Measurements from ENCODE around the gene RNF183. TPM values are rescaled to one million over a fixed set of nuclear protein-coding genes. Genes with fewer than 3 reads are reported as not detected.

Gene RNF183
- total RNA-seq, 1 donor = not detected

- Histone ChIP-seq H2AFZ (ENCODE audit: low read length) (no peak overlapping the region), H3K4me3 (ENCODE audit: insufficient read depth, low read length) (no peak overlapping the region), H3K36me3 (ENCODE audit: insufficient read depth, low read length) (peaks cover 36% of the 10 kb centered on the region), H3K4me2 (ENCODE audit: insufficient read depth, low read length) (no peak overlapping the region), H3K4me1 (ENCODE audit: insufficient read depth, low read length) (no peaks in the 10 kb centered on the region), H4K20me1 (ENCODE audit: insufficient read depth, low read length) (peaks cover 2% of the 10 kb centered on the region), H3K27ac (ENCODE audit: low read depth, low read length) (no peak overlapping the region), H3K9me3 (ENCODE audit: low read depth, low read length) (no peaks in the 10 kb centered on the region), H3K79me2 (ENCODE audit: insufficient read depth, low read length) (no peaks in the 10 kb centered on the region), H3K27me3 (ENCODE audit: insufficient read depth, low read length) (no peaks in the 10 kb centered on the region)
- no peak for TF ChIP-seq CTCF (IDR thresholded peaks at IDR 0.05; ENCODE audit: extremely low read depth, low read depth, low read length)
- no peak for DNase-seq (ENCODE audit: insufficient read length, low spot score, missing footprints)
These were observed 44.9 kb downstream of the RNF183 start for GRCh38 chr9:113258282-113258681.

- H3K9me3 ChIP-seq (ENCODE audit: low read depth, low read length) = no peaks in the 10 kb centered on the region
- H3K36me3 ChIP-seq (ENCODE audit: insufficient read depth, low read length) = peaks cover 35% of the 10 kb centered on the region
- H3K27me3 ChIP-seq (ENCODE audit: insufficient read depth, low read length) = no peaks in the 10 kb centered on the region
- H4K20me1 ChIP-seq (ENCODE audit: insufficient read depth, low read length) = peaks cover 2% of the 10 kb centered on the region
- no peaks in the 10 kb centered on the region for H3K4me1 ChIP-seq (ENCODE audit: insufficient read depth, low read length)
- TF ChIP-seq CTCF (IDR thresholded peaks at IDR 0.05; ENCODE audit: extremely low read depth, low read depth, low read length) = no peak
- H3K79me2 ChIP-seq (ENCODE audit: insufficient read depth, low read length) = no peaks in the 10 kb centered on the region
- H3K4me3 ChIP-seq (ENCODE audit: insufficient read depth, low read length) = no peak overlapping the region
- no peak overlapping the region for H2AFZ ChIP-seq (ENCODE audit: low read length)
- no peak for DNase-seq (ENCODE audit: insufficient read length, low spot score, missing footprints)
- H3K4me2 ChIP-seq (ENCODE audit: insufficient read depth, low read length) = no peak overlapping the region
- H3K27ac ChIP-seq (ENCODE audit: low read depth, low read length) = no peak overlapping the region
These were observed 45.3 kb downstream of the RNF183 start for GRCh38 chr9:113257863-113258262.

- no peak for TF ChIP-seq CTCF (IDR thresholded peaks at IDR 0.05; ENCODE audit: extremely low read depth, low read depth, low read length)
- H4K20me1 ChIP-seq (ENCODE audit: insufficient read depth, low read length) = peaks cover 2% of the 10 kb centered on the region
- peaks cover 3% of the 10 kb centered on the region for H3K79me2 ChIP-seq (ENCODE audit: insufficient read depth, low read length)
- peaks cover 28% of the 10 kb centered on the region for H3K36me3 ChIP-seq (ENCODE audit: insufficient read depth, low read length)
- no peaks in the 10 kb centered on the region for H3K9me3 ChIP-seq (ENCODE audit: low read depth, low read length)
- no peaks in the 10 kb centered on the region for H3K4me1 ChIP-seq (ENCODE audit: insufficient read depth, low read length)
- no peak for DNase-seq (ENCODE audit: insufficient read length, low spot score, missing footprints)
- H3K4me3 ChIP-seq (ENCODE audit: insufficient read depth, low read length) = no peak overlapping the region
- H3K27me3 ChIP-seq (ENCODE audit: insufficient read depth, low read length) = no peaks in the 10 kb centered on the region
- no peak overlapping the region for H3K4me2 ChIP-seq (ENCODE audit: insufficient read depth, low read length)
- H2AFZ ChIP-seq (ENCODE audit: low read length) = no peak overlapping the region
- no peak overlapping the region for H3K27ac ChIP-seq (ENCODE audit: low read depth, low read length)
These were observed 47.7 kb downstream of the RNF183 start for GRCh38 chr9:113255438-113255837.

- no peak overlapping the region for H3K27ac ChIP-seq (ENCODE audit: low read depth, low read length)
- no peak overlapping the region for H2AFZ ChIP-seq (ENCODE audit: low read length)
- H3K79me2 ChIP-seq (ENCODE audit: insufficient read depth, low read length) = peaks cover 3% of the 10 kb centered on the region
- H3K4me3 ChIP-seq (ENCODE audit: insufficient read depth, low read length) = no peak overlapping the region
- H3K4me1 ChIP-seq (ENCODE audit: insufficient read depth, low read length) = no peaks in the 10 kb centered on the region
- H3K27me3 ChIP-seq (ENCODE audit: insufficient read depth, low read length) = no peaks in the 10 kb centered on the region
- peaks cover 23% of the 10 kb centered on the region for H3K36me3 ChIP-seq (ENCODE audit: insufficient read depth, low read length)
- no peak for TF ChIP-seq CTCF (IDR thresholded peaks at IDR 0.05; ENCODE audit: extremely low read depth, low read depth, low read length)
- H4K20me1 ChIP-seq (ENCODE audit: insufficient read depth, low read length) = peaks cover 2% of the 10 kb centered on the region
- no peak overlapping the region for H3K4me2 ChIP-seq (ENCODE audit: insufficient read depth, low read length)
- H3K9me3 ChIP-seq (ENCODE audit: low read depth, low read length) = no peaks in the 10 kb centered on the region
- DNase-seq (ENCODE audit: insufficient read length, low spot score, missing footprints) = no peak
These were observed 48.2 kb downstream of the RNF183 start for GRCh38 chr9:113254991-113255390.

All from osteoblast (primary cell).